Activated T-cell treated with anti-CD3 and anti-CD28 coated beads for 48 hours (primary cell): ENCODE measurements around the gene CDHR1.
"Not testable (repeated sequence)": the region's sequence is repeated elsewhere in the genome, so short reads cannot be mapped to it uniquely, and the experiment has no call there.

ENCODE experiments used
- DNase-seq: peaks from one replicate; pipeline ENCODE4 v3.0.0-alpha.2; 2020; ENCODE audit warnings: low read depth

Gene CDHR1

GRCh38 chr10:84175436-84175835, 18.9 kb upstream of the CDHR1 start:
- no peak for DNase-seq

- no peak for DNase-seq
These were observed 18.0 kb upstream of the CDHR1 start for GRCh38 chr10:84176351-84176750.

DNA sequence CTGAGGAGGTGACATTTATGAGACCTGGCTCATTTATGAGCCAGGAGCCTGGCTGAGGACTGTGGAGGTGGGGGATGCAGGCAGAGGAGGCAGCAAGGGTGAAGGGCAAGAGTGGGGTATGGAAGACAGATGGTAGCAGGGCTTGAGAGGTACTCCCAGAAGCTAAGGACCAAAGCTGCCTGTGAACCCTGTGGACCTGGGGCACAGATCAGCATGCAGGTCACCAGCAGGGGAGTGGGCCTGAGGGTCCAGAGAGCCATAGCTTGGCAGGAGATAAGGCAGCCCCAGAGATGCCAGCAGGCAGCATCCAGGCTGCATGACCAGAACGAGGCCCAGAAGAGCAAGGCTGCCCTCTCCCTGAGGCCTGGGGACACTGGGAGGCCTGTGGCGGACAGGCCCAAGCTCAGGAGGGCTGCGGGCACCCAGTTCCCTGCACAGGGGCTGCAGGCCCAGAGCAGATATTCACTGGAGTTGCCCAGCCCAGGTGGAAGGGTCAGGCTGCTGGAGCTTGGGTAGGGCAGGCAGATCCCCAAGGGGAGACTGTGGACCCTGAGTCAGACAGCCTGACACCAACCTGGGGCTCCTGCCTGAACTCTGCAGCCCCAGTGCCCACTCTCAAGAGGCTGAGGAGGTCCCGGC, 17.4 kb upstream of the CDHR1 start:
- DNase-seq, result no peak

DNA sequence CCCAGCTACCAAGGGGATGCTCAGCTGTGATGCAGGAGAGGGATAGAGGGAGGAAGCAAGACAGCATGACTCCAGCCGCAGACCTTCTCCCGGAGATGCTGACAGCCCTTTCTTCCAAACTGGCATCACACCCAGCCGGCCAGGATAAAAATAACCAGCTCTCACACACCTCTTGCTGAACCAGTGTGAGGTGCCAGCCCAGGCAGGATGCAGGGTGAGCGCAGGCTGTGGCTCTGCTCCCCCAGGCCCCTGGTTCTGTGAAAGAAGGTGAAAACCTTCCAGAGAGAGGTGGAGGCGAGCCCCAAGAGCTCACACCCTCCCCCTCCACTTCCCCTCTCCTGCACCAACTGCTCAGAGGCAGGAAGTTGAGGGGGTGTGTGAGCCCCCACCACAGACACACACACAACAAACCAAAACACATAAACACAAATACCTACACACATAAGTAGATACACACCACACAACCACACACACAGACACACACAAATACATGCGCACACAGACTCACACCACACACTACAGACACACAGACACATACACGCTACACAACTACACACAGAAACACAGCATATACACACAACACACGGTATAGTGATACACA, 16.7 kb upstream of the CDHR1 start:
- DNase-seq, result no peak

GRCh38 chr10:84178160-84178609, 16.2 kb upstream of the CDHR1 start:
- DNase-seq, result no peak

- no peak for DNase-seq
These were observed 15.2 kb upstream of the CDHR1 start for GRCh38 chr10:84179059-84179710.

DNA sequence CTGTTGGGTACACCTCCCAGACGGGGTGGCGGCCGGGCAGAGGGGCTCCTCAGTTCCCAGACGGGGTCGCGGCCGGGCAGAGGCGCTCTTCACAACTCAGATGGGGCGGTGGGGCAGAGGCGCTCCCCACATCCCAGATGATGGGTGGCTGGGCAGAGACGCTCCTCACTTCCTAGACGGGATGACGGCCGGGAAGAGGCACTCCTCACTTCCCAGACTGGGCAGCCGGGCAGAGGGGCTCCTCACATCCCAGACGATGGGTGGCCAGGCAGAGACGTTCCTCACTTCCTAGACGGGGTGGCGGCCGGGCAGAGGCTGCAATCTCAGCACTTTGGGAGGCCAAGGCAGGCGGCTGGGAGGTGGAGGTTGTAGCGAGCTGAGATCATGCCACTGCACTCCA, 14.0 kb upstream of the CDHR1 start:
- not testable (repeated sequence) for DNase-seq

DNA sequence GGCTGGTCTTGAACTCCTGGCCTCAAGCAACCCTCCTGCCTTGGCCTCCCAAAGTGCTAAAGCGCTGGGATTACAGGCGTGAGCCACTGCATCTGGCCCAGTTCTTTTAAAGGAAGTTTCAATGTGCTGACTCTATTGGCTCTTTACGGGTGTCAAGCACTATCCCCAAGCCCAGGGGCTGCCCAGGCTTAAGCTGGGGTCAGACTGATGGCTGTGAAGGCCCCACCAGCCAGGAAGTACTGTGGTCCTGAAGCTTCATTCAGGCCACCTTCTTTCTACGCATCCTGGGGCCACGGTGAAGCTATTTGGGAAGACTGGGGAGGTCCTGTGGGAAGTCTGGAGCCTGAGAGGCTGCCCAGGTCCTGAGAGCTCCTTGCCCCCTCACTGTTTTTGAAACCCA, 12.7 kb upstream of the CDHR1 start:
- no peak for DNase-seq

DNA sequence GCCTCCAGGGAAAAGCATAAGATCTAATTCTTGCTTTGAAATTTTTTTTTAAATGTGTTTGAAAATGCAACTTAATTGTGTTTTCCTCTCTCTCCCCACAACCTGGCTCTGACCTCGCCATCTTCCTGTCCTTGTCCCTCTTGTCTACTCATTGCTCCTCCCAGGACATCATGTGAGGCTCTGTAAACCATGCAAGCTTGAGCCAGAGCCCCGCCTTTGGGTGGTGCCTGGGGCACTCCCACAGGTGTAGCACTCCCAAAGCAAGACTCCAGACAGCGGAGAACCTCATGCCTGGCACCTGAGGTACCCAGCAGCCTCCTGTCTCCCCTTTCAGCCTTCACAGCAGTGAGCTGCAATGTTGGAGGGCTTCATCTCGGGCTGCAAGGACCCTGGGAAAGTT, 9.8 kb upstream of the CDHR1 start:
- no peak for DNase-seq

- no peak for DNase-seq
These were observed 8.7 kb upstream of the CDHR1 start for GRCh38 chr10:84185526-84186175.

DNA sequence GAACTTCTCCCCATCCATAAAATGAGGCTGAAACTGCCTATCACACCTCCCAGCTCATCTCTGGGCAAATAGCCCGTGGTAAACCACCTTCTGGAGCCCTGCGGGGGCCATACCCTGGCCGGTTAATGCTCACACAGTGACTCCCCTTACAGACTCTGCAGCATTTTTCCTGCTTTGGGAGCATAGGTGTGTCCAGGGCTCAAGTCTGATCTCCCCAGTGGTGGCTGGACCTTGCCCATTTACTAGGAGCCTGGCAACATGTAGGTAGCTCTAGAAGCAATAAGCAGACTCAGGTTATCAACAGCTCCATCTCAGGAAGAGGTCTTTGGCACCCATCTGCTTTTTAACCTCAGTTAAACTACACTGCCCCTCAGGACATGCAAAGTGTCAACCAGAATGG, 5.5 kb upstream of the CDHR1 start:
- no peak for DNase-seq

DNA sequence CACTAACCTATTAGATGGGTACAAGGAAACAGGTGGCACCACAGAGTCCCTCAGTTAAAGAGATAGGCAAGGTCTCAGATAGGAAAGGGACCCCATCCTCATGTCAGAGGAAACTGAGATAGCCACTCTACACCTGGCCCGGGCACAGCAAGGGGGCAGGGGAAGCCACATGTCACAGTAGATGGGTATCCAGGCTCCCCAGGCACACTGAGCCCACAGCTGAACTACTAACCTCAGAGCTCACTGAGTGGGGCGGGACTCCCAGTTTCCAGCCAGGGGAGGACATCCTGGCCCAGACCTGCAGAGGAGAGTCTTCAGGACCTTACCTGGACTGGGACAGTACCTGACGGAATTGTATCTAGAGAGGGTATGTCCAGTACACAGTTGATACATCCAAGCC, 3.7 kb upstream of the CDHR1 start:
- no peak for DNase-seq

- no peak for DNase-seq
These were observed 3.2 kb upstream of the CDHR1 start for GRCh38 chr10:84191106-84191505.

DNA sequence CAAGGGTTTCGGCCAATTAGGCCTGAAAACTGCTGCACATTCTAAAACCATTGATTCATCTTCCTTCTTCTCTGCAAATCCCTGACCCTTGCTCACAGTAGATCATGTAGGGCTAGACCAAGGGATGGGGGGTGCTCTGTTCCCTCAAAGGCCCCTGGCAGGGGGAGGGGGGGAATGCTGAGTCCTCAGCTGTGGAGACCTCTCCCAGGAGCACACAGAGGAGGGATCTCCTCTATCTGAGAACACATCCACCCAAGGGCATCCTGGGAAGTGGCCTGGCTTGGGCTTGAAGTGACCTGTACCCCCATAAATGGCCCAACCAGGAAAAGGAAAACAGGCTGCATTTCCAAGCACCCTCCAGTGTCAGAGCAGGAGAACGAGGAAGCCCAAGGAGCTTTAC, 1.0 kb upstream of the CDHR1 start:
- DNase-seq, result no peak

GRCh38 chr10:84193846-84194423, 402 bp upstream of the CDHR1 start:
- no peak for DNase-seq

- no peak for DNase-seq
These were observed 900 bp downstream of the CDHR1 start for GRCh38 chr10:84195044-84195830.

DNA sequence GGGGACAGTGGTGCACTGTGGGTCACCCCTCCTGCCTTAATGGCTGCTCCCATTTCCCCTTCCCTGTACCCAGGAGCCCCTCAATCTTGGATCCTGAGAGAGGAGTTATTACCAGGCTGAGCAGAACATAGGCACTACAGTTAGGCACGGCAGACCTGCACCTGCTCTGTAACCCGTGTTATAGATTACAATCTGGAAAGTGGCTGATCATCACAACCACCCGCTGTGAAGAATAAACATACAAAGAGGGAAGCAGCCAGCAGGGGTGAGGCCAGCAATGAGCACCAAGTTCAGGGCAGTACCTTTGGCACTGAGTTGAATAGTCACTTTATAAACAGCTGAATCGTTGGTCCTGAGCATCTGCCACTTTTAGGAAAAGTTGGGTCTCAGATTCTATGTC, 1.7 kb downstream of the CDHR1 start:
- no peak for DNase-seq

DNA sequence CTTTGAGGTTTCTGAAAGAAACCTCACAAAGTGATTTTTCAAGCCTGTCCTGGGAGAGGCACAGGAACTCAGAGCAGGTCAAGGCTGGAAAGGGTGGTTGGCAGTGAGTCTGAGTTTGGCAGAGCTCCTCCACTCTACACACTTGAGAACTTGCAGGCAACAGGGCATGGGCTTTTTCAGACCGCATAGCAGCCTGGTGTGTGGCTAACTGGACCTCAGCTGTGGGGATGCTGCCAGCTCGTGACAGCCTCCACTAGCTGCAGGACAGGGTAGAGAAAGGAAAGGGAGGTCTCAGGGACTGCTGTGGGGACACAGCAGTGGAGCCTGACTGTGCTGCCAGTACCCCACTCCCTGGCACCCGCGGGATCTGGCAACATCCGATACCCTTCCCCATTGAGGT, 2.6 kb downstream of the CDHR1 start:
- DNase-seq, result no peak

- no peak for DNase-seq
These were observed 3.3 kb downstream of the CDHR1 start for GRCh38 chr10:84197643-84198042.

DNA sequence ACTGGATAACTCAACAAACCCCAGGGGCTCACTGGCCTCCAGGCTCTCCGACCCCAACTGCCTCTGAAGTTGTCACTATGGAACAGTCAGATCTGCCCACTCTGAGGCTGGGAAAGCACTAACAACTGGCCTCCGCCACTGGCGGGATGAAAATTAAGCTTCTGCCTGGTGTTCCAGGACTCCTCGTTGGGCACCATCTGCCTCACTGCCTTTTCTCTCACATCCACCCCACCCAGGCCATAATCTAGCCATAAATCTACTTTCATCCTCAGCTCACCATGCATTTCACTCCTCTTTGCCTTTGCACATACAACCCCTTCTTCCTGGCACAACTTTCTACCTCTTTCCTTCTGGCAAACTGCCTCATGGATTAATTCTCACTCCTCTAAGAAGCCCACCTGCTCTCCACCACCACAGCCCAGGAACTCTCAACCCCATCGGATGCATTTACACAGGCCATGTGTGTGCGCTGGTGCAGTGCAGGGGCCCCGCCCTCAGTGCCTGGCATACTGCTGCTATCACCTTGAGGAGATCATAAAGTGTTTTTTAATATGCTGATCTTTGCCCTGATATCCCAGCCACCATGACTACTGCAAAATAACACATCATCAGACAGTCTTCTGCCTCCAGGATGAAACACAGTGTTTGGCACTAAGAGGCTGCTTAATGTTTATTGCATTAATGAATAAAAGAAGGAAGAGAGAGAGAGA, 4.0 kb downstream of the CDHR1 start:
- no peak for DNase-seq

DNA sequence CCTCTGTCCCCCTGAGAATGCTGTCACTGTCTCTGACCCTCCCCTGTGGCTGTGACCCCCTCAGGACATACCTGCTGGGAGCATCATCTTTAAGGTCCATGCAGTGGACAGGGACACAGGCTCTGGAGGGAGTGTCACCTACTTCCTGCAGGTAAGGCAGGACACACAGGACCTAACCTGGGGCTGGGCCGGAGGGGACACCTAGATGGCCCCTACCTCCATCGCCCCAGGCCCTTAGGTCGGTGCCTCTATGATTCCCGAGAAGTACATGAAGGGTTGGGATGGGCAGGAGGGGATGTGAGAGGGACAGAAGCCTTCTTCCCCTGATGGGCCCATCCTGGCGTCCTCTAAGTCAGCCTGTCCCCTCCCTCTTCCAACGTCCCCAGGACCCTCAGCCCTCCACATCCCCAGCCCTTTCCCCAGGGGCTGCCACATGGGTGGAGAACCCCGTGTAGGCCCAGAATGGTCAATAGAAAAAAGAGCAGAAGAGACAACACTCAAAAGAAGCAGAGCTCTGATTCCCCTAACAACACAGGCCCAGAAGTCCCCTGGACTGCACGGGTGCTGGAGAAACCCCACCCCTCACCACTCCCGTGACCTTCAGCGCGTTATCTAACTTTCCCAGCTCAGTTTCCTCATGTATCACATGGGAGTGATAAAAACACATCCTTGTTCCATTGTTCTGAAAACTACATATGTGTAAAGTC, 6.4 kb downstream of the CDHR1 start:
- DNase-seq, result no peak
